HG02884 (cell line): ENCODE data around the gene CCDC146.
"Not testable (repeated sequence)": the region's sequence is repeated elsewhere in the genome, so short reads cannot be mapped to it uniquely, and the experiment has no call there.

Experiments
- ATAC-seq: cut with Tn5 transposase; IDR thresholded peaks from one replicate; pipeline ENCODE4 v1.9.1; 2021; ENCODE audit warnings: mild to moderate bottlenecking, moderate library complexity; ENCODE audit not compliant: unreplicated experiment

Gene CCDC146

DNA sequence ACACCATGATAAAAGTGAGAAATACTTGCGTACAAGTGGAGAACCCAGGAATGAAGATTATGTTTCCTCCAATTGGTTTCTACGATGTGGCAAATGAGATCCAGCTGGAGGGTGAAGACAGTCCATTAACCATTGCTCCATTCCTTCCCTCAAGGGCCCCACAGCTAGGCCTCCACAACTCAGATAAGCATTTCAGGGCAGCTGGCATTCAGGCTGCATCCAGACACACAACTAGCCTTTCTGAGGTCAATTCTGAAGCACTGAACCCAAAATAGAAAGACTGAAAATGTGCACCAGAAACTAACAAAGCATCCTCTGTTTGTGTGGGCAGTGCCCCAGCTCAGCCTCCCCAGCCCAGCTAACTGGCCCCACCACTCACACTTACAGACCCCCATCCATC lies 198.9 kb downstream of the CCDC146 start:
- no peak for ATAC-seq

DNA sequence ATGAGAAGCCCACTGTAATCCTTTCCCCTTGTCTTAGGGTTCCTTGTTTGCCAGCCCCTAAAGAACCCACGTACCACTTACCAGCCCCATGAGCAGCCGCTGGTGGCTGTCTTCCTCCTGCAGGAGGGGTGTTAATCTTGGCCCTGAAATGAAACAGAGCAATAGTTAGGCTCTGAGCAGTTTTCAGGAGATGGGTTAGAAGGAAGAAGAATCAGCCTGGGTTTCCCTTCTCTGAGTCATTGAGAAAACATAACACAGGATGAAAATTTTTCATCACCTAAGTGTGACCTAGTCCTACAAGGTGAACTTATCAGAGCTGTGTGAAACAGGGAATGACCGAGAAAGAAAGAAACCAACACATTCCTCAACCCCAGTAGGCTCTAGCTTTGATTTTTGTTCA lies 203.7 kb downstream of the CCDC146 start:
- no peak for ATAC-seq

DNA sequence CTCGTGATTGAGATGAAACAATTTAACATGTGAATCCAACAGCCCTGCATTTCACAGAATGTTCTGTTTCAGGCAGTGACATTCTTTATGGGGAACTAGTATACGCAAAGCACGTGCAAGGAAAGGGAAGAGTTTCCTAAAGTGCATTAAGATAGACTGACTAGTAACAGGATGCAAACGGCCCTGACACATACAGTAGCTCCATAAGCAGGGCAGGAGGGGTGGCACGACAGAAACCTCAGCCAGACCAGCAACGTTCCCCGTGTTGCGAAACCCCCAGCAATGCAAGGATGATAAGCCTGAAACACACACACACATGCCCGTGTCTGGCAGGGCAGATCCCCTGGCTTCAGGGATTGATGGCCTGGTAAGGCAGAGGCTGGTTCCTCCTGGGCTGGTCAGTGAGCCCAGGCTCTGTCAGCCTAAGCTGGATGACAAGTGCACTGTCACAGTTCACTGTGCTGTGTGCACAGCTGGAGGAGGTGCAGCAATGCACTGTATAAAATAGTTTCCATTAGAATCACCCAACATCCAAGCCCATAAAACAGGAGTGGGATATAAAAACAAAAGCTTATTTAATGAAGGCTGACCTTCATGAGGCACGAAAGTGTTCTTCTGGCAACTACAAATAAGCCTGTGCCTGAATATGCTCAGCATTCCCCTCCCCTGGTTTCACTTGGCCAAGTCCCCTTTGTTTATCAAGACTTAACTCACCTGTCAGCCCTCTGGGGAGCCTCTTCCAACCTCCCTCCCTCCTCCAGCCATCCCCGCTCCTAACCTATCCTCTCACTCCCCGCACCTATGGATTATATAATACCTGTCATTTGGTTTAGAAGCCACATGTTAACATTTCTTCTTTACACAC lies 204.9 kb downstream of the CCDC146 start:
- no peak for ATAC-seq

DNA sequence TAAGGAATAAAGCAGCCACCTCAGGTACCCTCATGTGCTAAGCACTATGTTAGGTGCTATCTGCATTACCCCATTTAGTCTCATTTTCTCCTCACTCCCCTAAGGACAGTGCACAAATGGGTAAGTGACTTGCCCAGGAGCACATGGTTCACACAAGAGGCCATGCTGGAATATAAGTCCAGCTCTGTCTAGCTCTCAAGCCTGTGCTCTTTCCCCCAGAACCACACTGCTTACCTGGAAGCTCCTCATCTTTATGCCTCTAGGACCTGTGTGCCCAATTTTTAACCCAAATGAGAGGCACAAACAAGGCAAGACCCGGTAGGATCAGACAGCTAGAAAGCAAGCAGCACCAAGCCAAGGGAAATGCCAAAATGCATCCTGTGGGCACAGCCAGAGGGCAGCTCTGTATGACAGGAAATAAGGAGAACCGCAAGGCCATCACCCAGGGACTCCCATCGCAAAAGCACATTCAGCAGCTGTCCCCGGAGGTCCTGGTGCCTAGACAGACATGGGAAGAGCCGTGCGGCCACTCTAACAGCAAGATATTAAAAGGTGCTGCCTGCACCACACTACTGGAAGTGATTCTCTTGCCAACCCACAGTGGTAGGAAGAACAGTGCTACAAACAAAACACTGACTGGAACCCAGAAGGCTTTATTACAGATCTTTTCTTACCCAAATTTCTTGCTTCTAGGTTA lies 205.7 kb downstream of the CCDC146 start:
- ATAC-seq = no peak

DNA sequence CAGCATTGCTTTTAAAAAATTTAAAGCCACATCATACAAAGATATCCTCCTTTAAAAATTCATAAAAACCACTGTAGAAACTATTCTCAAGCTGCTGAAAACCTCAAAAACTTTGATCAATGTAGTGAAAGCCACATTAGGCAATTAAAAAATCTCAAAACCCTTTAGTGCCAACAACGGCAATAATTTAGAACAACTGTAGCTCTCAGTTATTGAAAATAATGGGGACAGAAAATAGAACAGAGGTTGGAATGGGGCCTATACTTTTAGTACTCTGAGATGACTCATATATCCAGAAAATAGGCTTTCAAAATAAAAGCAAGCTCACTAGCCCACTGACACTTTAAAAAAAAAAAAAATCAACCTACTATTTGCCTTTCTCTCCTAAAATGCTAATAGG lies 206.3 kb downstream of the CCDC146 start:
- ATAC-seq = no peak

DNA sequence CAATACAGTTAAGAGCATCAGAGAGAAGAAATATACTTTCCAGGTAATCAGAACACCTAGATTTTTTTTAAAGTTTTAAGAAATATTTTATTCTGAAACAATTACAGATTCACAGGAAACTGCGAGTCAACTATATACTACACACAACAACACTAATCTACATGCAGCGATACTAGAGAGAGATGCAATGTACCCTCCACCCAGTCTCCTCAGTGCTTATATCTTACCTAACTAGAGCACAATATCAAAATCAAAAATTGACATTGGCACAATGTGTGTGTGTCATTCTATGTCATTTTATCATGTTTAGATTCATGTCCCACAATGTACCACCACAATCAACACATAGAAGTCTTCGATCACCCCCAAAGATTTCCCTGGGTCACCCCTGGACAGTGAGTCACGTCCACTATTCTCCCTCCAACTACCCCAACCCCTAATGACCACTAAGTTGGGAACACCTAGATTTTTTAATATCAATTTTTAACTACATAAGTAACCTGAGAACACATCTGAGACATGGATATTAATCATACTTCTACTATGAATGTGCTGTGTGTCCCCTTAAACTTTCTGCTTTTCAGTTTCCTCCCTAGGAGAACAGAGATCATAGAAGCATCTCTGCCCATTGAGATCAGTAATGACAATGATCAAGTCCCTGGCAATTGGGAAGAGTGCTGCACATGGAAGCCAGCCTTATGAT lies 207.2 kb downstream of the CCDC146 start:
- no peak for ATAC-seq

DNA sequence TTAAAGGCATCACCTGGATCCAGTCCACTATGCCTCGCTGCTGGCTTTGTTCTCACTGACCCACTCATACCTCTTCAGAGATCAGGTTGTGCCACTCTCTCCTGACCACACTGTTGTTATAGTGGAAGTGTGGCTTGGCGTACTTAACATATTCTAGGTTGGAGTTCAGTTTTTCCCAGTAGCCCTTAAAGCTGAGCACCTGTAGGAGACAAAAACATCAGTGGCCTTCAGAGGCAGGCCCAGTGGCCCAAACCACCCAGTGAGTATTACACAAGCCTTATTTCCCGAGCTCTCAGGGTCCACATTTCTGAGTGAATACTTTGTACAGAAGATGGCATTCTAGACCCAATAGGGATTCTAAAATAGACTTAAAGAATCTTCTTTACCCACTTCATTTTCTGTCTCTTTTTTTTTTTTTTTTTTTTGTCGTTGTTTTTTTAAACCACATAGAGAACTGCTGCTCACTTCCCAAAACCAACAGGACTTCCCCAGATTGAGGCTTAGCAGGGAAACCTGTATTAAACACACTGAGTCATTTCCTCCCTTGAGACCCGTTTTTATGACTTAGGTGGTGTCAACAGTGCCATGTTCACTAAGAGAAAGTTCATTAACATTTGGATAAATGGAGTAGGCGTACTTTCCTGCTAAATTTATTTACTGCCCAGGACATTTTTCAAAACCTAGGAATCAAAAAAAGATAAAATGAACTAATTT lies 207.9 kb downstream of the CCDC146 start:
- ATAC-seq = peak; percentile 67

DNA sequence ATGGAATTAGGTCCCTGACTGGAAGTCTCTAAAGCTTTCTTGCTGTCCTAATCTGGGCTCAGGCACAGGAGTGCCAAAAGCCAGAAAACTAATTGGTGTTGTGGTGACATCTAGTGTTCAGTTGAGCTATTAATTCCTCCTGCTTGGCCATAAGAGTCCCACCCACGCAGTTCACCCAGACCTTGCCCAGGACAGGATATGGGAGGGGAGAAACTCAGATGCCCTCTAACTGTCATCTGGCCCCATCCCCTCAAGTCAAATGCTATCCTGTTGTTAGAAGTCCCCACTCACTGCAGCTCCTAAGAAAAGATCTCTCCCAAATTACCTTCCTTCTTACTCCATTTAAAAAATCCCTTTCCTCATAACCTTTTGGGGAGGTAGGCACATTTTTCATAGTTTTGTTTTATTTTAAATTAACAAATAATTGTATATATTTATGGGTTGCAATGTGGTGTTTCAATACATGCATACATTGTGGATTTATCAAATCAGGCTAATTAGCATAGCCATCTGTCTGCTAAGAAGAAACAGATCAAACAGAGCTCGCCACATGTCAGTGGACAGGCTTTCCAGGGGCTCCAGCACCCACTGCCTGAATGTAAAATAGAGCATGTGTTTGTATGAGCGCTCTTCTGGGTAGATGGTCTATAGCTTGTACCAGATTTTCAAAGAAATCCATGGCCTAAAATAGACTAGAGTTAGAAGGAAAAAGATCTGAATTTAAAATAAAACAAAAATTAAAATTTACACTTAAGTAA lies 209.7 kb downstream of the CCDC146 start:
- no peak for ATAC-seq

DNA sequence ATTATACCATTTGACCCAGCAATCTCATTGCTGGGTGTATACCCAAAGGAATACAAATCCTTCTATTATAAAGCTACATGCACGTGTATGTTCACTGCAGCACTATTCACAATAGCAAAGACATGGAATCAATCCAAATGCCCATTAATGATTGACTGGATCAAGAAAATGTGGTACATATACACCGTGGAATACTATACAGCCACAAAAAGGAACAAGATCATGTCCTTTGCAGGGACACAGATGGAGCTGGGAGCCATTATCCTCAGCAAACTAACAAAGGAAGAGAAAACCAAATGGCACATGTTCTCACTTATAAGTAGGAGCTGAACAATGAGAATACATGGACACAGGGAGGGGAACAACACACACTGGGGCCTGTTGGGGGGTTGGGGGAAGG lies 211.6 kb downstream of the CCDC146 start:
- not testable (repeated sequence) for ATAC-seq

DNA sequence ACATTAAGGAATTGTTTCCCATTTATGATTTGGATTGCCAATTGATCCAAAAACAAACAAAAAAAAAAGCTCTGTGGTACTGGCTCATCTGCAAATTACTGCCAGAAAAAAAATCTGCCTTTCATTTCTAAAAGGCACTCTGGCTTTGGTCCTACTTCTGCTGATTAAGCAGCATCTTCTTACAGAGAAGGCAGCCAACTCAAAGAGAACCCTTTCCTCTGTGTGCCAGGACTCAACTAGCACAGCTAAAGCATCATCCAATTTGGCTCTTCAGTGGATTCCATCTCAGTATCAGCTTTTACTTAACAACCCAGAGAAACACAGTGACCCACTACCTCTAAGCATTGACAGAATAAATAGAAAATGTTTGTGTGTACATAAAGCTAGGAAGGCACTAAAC lies 213.2 kb downstream of the CCDC146 start:
- no peak for ATAC-seq

DNA sequence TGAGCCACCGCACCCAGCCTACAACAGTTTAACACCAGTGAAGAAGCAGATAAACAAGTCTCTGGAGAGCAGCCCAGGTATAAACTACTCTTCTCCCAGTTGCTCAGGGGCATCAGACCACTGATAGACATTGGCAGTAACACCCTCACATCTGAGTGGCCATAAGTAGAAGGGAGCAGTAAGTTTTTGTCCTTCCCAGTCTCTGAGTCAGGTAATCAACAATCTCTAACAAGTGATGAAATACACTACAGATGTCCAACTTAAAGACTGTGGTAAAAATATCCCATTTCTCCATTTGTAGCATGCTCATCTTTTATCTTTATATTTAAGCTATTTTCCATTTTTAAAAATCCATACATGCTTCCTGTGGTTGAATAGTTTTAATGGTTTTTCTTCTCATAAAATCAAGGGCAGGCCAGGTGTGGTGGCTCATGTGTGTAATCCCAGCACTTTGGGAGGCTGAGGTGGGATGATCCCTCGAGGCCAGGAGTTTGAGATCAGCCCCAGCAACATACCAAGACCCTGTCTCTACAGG lies 215.1 kb downstream of the CCDC146 start:
- no peak for ATAC-seq

DNA sequence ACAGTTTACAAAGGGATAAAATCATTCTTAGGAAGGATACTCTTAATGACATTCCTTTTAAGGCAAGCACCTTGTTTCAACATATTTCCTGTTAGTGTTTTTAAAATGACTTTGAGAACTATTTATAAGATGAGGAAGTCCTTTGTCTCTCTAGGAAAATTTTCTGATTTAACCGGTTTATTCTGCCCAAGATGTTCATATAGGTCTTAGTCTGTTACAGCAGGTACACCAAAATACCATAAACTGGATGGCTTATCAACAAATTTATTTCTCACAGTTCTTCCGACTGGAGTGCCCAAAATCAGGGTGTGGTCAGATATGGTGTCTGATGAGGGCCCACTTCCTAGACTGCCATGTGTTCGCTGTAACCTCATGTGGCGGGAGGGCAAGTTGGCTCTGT lies 215.8 kb downstream of the CCDC146 start:
- no peak for ATAC-seq

DNA sequence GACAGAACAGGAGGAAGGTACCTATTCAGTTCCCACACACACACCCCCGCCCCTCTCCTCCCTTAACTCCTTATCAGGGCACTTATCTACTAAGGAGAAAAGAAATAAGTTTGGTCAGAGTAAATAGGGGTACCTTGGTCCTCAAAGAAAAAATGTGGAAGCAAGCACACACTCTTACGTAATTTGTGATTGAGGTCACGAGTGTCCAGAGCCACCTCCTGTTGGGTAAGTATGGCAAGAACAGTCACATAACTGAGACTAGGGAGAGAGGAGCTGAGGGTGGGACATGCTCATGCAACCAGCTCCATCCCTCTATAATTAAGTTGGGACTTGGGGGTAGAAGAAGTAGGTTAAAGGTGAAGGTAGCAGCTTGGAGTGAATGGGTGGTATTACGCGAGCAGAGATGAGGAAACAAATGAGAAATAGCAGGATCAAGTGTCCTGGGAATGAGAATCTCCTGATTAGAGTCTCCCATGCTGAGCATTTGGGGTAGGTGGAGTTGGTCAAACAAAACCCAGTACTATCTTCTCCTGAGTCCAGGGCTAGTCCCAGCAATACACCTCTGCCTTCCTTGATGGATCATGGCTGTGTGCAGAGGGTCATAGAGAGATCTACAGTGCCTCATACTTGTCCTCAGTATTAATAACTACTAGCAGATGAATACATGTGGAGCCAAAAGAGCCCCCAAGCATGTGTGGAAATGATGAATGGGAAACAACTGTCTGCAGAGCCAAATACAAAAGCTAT lies 216.6 kb downstream of the CCDC146 start:
- ATAC-seq = no peak

DNA sequence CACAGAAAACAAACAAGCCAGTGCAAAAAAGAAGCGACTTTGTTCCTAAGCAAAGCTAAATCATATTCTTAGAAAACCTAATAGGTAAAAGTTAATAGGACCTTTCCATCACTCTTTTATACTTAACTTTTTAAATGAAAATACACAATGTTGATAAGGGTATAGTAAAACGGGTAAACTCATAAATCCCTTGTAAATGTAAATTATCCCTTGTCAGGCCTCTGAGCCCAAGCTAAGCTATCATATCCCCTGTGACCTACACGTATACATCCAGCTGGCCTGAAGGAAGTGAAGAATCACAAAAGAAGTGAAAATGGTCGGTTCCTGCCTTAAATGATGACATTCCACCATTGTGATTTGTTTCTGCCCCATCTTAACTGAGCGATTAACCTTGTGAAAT lies 217.3 kb downstream of the CCDC146 start:
- ATAC-seq = no peak
